GM12865 (cell line): ENCODE data around the gene ACYP1.

Source experiments
- DNase-seq: peaks from one replicate; pipeline ENCODE4 v3.0.0; 2010; ENCODE audit warnings: low read depth
- H3K4me3 ChIP-seq: 2 replicates; pipeline ENCODE4 v1.5.1; 2011; ENCODE audit warnings: mild to moderate bottlenecking, low read depth, low read length, control low read depth
- TF ChIP-seq, protein P1 (sequence below): IDR thresholded peaks from 2 replicates; pipeline ENCODE4 v1.5.1; 2011; ENCODE audit warnings: low read length, control low read depth, low read depth, inconsistent platforms; ENCODE audit not compliant: insufficient read depth; ENCODE audit errors: missing control alignments

Gene ACYP1

DNA sequence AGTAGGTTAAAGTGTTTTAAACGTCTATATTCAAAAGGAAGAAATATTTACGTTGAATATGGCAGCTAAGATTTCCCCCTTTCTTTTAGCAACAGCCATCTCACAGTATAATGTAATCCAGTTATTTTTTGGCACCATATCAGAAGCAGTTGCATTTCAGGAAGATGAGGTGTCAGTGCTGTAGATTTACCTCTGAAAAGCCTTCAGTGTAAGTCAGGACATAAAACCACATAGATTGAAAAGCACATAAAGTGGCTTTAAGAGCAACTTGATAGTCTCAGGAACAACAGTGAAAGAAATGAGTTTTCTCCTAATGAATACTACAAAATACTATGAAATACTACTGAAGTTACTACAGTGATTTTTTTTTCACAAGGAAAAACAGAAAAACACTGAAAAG is 19.5 kb downstream of the ACYP1 start:
- no peak for DNase-seq
- TF ChIP-seq, protein P1, sequence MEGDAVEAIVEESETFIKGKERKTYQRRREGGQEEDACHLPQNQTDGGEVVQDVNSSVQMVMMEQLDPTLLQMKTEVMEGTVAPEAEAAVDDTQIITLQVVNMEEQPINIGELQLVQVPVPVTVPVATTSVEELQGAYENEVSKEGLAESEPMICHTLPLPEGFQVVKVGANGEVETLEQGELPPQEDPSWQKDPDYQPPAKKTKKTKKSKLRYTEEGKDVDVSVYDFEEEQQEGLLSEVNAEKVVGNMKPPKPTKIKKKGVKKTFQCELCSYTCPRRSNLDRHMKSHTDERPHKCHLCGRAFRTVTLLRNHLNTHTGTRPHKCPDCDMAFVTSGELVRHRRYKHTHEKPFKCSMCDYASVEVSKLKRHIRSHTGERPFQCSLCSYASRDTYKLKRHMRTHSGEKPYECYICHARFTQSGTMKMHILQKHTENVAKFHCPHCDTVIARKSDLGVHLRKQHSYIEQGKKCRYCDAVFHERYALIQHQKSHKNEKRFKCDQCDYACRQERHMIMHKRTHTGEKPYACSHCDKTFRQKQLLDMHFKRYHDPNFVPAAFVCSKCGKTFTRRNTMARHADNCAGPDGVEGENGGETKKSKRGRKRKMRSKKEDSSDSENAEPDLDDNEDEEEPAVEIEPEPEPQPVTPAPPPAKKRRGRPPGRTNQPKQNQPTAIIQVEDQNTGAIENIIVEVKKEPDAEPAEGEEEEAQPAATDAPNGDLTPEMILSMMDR, result no peak
- no peak overlapping the region for H3K4me3 ChIP-seq

DNA sequence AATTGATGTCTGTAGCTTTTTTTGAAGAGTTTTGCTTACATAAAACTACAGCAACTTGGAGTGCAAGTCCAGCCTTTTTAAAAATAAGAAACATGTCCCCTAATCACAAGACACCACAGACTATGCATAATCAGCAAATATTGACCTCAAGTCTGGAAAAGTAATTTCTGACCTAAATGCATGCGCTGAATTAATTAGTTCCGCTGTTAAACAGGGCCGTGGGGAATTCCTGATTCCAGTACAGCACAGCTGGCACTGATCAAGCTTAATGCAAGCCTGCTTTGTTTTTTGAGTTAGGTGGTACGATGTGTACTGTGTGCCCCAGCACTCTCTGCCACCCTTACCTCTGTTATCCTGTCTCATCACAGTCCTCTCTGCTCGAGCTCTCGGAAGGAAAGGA is 21.8 kb downstream of the ACYP1 start:
- no peak overlapping the region for H3K4me3 ChIP-seq
- TF ChIP-seq, protein P1, result no peak
- DNase-seq, result peak; percentile 15

DNA sequence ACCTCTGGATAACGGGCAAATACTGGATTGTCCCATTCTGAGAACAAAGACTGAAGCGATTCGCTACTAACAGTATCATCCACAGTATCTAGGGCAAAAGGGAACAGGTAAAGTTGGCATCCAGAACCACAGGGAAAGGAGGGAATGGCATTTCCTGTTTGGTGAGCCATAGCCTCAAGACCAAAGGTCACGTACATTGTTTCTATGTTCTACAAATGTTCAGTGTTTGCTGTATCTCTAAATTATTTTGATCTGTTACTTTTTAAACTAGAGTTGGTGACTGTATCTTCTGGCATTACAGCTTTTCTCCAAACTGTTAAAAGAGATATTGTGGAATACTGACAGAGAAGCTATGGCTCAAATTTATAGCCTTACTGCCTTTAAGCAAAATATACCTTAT is 22.2 kb downstream of the ACYP1 start:
- no peak for DNase-seq
- no peak overlapping the region for H3K4me3 ChIP-seq
- TF ChIP-seq, protein P1, result no peak

DNA sequence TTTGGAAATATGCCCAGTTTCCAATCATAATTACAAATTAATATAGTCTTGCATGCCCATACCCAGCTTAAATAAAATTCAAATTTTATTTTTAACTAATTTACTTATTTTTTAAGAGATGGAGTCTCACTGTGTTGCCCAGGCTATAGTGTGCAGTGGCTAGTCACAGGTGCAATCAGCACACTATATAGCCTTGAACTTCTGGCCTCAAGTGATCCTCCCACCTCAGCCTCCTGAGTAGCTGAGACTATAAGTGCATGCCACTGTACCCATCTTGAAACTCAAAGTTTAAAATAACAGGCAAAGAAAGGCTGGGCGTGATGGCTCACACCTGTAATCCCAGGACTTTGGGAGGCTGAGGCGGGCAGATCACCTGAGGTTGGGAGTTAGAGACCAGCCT is 22.9 kb downstream of the ACYP1 start:
- no peak overlapping the region for H3K4me3 ChIP-seq
- no peak for DNase-seq
- TF ChIP-seq, protein P1, result no peak

DNA sequence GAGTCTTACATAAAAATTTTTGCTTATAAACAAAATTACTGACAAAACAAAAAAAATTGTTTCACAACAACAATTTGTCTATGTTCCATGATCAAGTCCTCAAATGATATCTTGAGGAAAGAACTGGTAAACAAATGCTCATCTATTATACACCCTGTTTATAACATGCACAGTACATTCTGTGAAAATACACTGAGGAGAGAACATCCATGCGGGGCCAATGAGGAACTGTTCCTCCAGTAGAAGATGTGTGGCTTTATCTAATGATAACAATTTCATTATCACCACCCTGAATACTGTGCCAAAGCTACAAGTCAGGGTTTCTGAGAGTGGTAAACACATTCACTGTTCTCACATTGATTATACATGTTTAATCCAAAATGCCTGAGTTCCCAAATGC is 23.3 kb downstream of the ACYP1 start:
- TF ChIP-seq, protein P1, result no peak
- H3K4me3 ChIP-seq, result no peak overlapping the region
- DNase-seq, result no peak

DNA sequence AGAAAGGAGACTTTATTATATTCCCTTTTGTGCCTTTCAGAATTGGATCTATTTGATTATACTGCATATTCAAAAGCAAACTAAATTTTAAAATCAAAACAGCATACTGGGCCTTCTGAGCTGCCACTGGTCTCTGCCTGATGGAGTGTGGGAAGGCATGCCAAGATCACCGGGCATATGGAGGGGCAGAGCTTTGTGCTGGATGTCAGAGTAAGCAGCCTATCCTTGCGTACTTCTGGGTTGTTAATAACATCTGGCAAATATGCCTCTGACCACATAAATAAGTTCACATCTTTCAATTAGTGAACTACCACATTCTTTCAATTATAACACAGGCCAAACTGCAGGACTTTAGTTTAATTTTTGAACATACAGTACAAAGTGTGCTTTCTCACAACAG is 30.9 kb downstream of the ACYP1 start:
- no peak overlapping the region for H3K4me3 ChIP-seq
- TF ChIP-seq, protein P1, result no peak
- no peak for DNase-seq

DNA sequence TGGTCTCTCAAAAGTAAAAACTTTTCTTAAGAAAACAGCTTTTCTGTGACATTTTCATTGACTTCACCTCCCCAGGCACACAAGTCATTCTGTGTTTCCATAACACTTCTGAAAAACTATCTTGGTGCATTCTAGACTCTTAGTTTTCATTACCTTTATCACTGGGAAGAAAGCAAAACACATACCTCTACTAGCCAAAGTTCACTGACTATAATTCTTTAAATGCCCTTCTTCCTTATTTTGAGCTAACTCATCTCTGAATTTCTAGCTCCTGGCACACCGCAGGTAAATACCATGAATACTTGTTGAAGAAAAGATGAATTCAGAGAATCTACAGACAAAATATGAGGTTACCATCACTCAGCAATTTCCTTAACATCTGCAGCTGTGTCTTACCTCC is 33.7 kb downstream of the ACYP1 start:
- TF ChIP-seq, protein P1, result no peak
- no peak overlapping the region for H3K4me3 ChIP-seq
- no peak for DNase-seq
